ENCODE data around the gene FALEC.
A peak's percentile ranks its signal among the peaks of the same experiment; 100 is the strongest.

Gene FALEC

DNA sequence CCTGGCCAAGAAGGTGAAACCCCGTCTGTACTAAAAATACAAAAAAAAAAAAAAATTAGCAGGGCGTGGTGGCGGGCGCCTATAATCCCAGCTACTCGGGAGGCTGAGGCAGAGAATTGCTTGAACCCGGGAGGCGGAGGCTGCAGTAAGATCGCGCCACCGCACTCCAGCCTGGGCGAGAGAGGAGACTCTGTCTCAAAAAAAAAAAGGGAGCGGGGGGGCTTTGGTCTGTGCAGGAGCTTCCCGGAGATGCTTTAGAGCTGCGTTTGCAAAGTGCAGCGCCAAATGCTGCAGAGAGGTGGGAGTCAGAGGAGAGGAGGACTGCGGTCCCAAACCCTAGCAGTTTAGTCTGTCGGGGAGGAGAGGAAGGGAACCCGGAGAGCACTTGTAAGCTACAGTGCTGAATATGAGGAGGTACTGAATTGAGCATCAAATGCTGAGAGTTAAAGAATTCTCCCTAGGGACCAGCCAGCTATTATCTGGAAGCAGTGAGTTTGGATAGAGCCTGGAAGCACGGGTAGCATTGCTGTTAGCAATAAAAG is 569 bp downstream of the FALEC start:
- H3K27ac ChIP-seq: peak overlapping the region; percentile 74 to 75
- H3K4me3 ChIP-seq: peak overlapping the region; percentile 61 to 78
- peaks cover 5 to 19% (median 10%) of the 10 kb centered on the region in 4 donors for H3K4me1 ChIP-seq
- DNase-seq: no peak
- TF ChIP-seq, protein P1, sequence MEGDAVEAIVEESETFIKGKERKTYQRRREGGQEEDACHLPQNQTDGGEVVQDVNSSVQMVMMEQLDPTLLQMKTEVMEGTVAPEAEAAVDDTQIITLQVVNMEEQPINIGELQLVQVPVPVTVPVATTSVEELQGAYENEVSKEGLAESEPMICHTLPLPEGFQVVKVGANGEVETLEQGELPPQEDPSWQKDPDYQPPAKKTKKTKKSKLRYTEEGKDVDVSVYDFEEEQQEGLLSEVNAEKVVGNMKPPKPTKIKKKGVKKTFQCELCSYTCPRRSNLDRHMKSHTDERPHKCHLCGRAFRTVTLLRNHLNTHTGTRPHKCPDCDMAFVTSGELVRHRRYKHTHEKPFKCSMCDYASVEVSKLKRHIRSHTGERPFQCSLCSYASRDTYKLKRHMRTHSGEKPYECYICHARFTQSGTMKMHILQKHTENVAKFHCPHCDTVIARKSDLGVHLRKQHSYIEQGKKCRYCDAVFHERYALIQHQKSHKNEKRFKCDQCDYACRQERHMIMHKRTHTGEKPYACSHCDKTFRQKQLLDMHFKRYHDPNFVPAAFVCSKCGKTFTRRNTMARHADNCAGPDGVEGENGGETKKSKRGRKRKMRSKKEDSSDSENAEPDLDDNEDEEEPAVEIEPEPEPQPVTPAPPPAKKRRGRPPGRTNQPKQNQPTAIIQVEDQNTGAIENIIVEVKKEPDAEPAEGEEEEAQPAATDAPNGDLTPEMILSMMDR (IDR thresholded peaks at IDR 0.05): no peak
- no peaks in the 10 kb centered on the region for H3K27me3 ChIP-seq
- intact Hi-C loops (cut with DNase I; ENCODE audit: low total_unique reads): no loop called here
- H3K9me3 ChIP-seq: no peaks in the 10 kb centered on the region
- peaks cover 0 to 17% (median 8%) of the 10 kb centered on the region in 3 donors for H3K36me3 ChIP-seq

DNA sequence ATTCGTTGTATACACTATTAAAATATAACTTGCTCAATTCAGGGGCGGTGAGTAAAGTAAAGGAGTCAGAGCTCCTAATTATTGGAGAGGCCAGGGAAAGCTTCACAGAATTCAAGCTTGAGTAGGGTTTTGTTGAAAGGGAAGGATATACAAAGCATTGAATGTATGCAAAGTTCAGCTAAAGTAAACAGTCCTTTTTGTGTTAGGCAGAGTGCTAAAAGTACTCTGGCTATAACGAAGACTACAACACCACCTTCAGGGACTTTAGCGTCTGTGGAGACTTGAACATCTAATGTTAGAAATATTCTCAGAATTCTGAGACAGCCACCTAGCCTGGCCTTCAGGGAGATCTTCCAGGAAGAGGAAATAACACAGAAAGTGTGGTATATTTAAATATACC is 1.1 kb downstream of the FALEC start:
- Histone ChIP-seq H3K27me3 (no peaks in the 10 kb centered on the region), H3K9me3 (no peaks in the 10 kb centered on the region), H3K4me1 (peaks cover 5 to 19% (median 10%) of the 10 kb centered on the region in 4 donors), H3K4me3 (peak overlapping the region in 1 of 2 donors; percentile 61), H3K27ac (peak overlapping the region in 1 of 2 donors; percentile 74), H3K36me3 (peaks cover 0 to 12% (median 8%) of the 10 kb centered on the region in 3 donors)
- DNase-seq: no peak
- intact Hi-C loops (cut with DNase I; ENCODE audit: low total_unique reads): no loop called here
- TF ChIP-seq, protein P1 (IDR thresholded peaks at IDR 0.05): no peak

DNA sequence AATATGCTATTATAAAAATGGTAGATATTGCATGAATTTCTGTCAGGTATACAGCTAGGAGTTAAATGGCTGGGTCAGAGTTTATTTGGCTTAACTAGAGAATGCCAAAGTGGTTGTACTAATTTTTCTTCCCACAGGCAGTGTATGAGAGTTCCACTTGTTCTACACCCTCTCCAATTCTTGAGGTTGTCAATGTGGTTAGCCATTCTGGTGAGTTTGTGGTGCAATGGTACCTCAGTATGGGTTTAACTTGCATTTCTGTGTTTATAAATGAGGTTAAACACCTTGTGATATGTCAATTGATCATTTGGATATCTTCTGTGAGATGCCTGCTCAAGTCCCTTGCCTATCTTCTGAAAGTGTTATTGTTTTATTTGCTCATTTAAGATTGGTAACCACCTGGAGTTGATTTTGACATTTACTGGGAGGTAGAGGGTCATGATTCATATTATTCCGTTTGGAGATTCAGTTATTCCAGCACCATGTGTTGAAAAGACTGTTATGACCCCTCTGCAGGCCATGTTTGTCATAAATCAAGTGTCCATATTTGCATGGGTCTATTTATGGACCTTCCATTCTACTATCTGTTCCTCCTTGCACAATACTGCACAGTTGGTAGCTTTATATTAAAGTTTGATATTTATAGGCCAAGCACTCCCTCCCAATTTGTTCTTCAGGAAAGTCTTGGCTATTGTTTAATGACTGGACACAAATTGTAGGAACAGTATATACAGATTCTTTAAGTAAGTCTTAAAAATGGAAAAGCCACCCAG is 5.8 kb downstream of the FALEC start:
- peaks cover 0 to 5% (median 2%) of the 10 kb centered on the region in 4 donors for H3K4me1 ChIP-seq
- no peaks in the 10 kb centered on the region for H3K27me3 ChIP-seq
- TF ChIP-seq, protein P1 (IDR thresholded peaks at IDR 0.05): no peak
- no peaks in the 10 kb centered on the region for H3K9me3 ChIP-seq
- no peak overlapping the region for H3K4me3 ChIP-seq
- H3K36me3 ChIP-seq: no peaks in the 10 kb centered on the region
- no peak for DNase-seq
- H3K27ac ChIP-seq: no peak overlapping the region
- intact Hi-C loops (cut with DNase I; ENCODE audit: low total_unique reads): no loop called here

DNA sequence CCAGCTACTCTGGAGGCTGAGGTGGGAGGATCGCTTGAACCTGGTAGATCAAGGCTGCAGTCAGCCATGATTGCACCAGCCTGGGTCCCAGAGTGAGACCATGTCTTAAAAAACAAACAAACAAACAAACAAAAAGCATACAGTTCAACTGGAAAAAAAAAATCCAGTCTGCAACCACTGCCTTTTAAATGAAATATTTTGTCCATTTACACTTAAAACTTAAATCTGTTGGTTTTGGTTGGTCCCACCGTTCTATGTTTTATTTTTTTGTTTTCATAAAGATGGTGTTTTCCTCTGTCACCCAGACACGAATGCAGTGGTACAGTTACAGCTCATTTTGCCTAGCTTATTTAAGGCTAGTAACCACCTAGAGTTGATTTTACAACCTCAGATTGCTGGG is 9.8 kb downstream of the FALEC start:
- DNase-seq: no peak
- no peaks in the 10 kb centered on the region for H3K36me3 ChIP-seq
- H3K9me3 ChIP-seq: no peaks in the 10 kb centered on the region
- no peak overlapping the region for H3K4me3 ChIP-seq
- H3K27me3 ChIP-seq: no peaks in the 10 kb centered on the region
- no peak overlapping the region for H3K27ac ChIP-seq
- peaks cover 0 to 5% (median 0%) of the 10 kb centered on the region in 4 donors for H3K4me1 ChIP-seq
- TF ChIP-seq, protein P1 (IDR thresholded peaks at IDR 0.05): no peak
- intact Hi-C loops (cut with DNase I; ENCODE audit: low total_unique reads): no loop called here

DNA sequence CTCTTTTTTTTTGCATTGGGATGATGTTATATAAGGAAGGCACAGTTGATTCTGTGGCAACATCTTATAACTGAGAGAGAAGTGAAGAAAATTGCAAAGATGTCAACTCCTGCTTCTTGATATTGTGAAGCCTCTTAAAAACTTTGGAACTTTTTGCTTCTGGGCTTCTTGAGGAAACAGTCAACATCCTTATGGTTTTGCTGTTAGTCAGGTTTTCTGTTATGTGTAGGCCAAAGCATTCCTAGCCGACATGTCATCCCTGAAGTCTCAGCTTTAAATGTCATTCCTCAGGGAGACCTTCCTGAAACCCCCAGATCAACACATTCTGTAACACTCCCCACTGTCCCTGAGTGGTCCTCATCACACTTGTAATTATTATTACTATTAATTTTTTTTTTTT is 12.6 kb downstream of the FALEC start:
- intact Hi-C loops (cut with DNase I; ENCODE audit: low total_unique reads): no loop called here
- Histone ChIP-seq H3K4me3 (no peak overlapping the region), H3K27me3 (no peaks in the 10 kb centered on the region), H3K4me1 (peaks cover 0 to 18% (median 15%) of the 10 kb centered on the region in 4 donors), H3K36me3 (no peaks in the 10 kb centered on the region), H3K9me3 (no peaks in the 10 kb centered on the region), H3K27ac (no peak overlapping the region)
- TF ChIP-seq, protein P1 (IDR thresholded peaks at IDR 0.05): no peak
- no peak for DNase-seq

All from tibial artery (tissue), 4 donors.